Osteoblast (primary cell): ENCODE results near the gene MAN1C1. TPM values are rescaled to one million over a fixed set of nuclear protein-coding genes. Genes with fewer than 3 reads are reported as not detected.

ENCODE experiments used
- DNase-seq: peaks from one replicate; pipeline ENCODE4 v3.0.0; 2011; ENCODE audit warnings: low spot score, mixed read lengths; ENCODE audit not compliant: insufficient read length; ENCODE audit errors: missing footprints
- H2AFZ ChIP-seq: 2 replicates; pipeline ENCODE4 v1.6.0; 2011; ENCODE audit warnings: mild to moderate bottlenecking, low read length
- H3K27ac ChIP-seq: 2 replicates; pipeline ENCODE4 v1.5.1; 2011; ENCODE audit warnings: mild to moderate bottlenecking, low read depth, low read length, moderate library complexity
- H3K27me3 ChIP-seq: 2 replicates; pipeline ENCODE4 v1.6.0; 2012; ENCODE audit warnings: mild to moderate bottlenecking, control low read depth, inconsistent platforms, low read length, moderate library complexity; ENCODE audit not compliant: insufficient read depth
- H3K36me3 ChIP-seq: 2 replicates; pipeline ENCODE4 v1.5.1; 2011; ENCODE audit warnings: mild to moderate bottlenecking, low read length, control low read depth, moderate library complexity; ENCODE audit not compliant: insufficient read depth
- H3K4me1 ChIP-seq: 2 replicates; pipeline ENCODE4 v1.5.1; 2011; ENCODE audit warnings: mild to moderate bottlenecking, low read length, control low read depth, moderate library complexity; ENCODE audit not compliant: insufficient read depth
- H3K4me2 ChIP-seq: 2 replicates; pipeline ENCODE4 v1.6.0; 2011; ENCODE audit warnings: mild to moderate bottlenecking, low read length; ENCODE audit not compliant: insufficient read depth
- H3K4me3 ChIP-seq: fragments of 200-600 bp; sonication (generic); 3 replicates; pipeline ENCODE4 v1.5.1; 2012; ENCODE audit warnings: mild to moderate bottlenecking, low read length, inconsistent platforms; ENCODE audit not compliant: insufficient read depth
- H3K79me2 ChIP-seq: 2 replicates; pipeline ENCODE4 v1.6.0; 2012; ENCODE audit warnings: mild to moderate bottlenecking, low read length, control low read depth, inconsistent platforms; ENCODE audit not compliant: insufficient read depth
- H3K9me3 ChIP-seq: 2 replicates; pipeline ENCODE4 v1.5.1; 2011; ENCODE audit warnings: low read depth, low read length, control low read depth
- H4K20me1 ChIP-seq: 2 replicates; pipeline ENCODE4 v1.6.0; 2012; ENCODE audit warnings: mild to moderate bottlenecking, low read length, control low read depth; ENCODE audit not compliant: insufficient read depth
- CTCF ChIP-seq: IDR thresholded peaks from 2 replicates; pipeline ENCODE4 v1.5.1; 2011; ENCODE audit warnings: mild to moderate bottlenecking, low read depth, low read length, moderate library complexity; ENCODE audit errors: extremely low read depth
- total RNA-seq: library from RNA; depleted of rRNA; stranded (reverse); fragments of >200 nt; gene quantifications from 2 replicates; pipeline ENCODE4 v1.2.3, GENCODE V29; 2012

Gene MAN1C1
- total RNA-seq, 1 donor, result 16.3 TPM

GRCh38 chr1:25571522-25571970 is 45.0 kb upstream of the MAN1C1 start:
- Histone ChIP-seq H3K27me3 (peaks cover 9% of the 10 kb centered on the region), H4K20me1 (peaks cover 9% of the 10 kb centered on the region), H3K79me2 (no peaks in the 10 kb centered on the region), H3K9me3 (no peaks in the 10 kb centered on the region), H3K4me3 (no peak overlapping the region), H3K36me3 (no peaks in the 10 kb centered on the region), H2AFZ (no peak overlapping the region), H3K4me1 (peaks cover 30% of the 10 kb centered on the region), H3K4me2 (no peak overlapping the region), H3K27ac (no peak overlapping the region)
- no peak for TF ChIP-seq CTCF
- DNase-seq, result no peak

- Histone ChIP-seq H2AFZ (no peak overlapping the region), H3K4me1 (peaks cover 30% of the 10 kb centered on the region), H3K27ac (no peak overlapping the region), H4K20me1 (peaks cover 9% of the 10 kb centered on the region), H3K9me3 (no peaks in the 10 kb centered on the region), H3K4me2 (no peak overlapping the region), H3K36me3 (no peaks in the 10 kb centered on the region), H3K4me3 (no peak overlapping the region), H3K27me3 (peaks cover 9% of the 10 kb centered on the region), H3K79me2 (no peaks in the 10 kb centered on the region)
- peak; percentile 73 for DNase-seq
- TF ChIP-seq CTCF, result no peak
Measured at GRCh38 chr1:25572107-25572506, 44.5 kb upstream of the MAN1C1 start.

- DNase-seq, result peak; percentile 96
- Histone ChIP-seq H3K4me2 (no peak overlapping the region), H3K9me3 (no peaks in the 10 kb centered on the region), H3K4me1 (peaks cover 23% of the 10 kb centered on the region), H4K20me1 (peaks cover 9% of the 10 kb centered on the region), H3K27ac (no peak overlapping the region), H3K79me2 (no peaks in the 10 kb centered on the region), H3K27me3 (peaks cover 16% of the 10 kb centered on the region), H2AFZ (no peak overlapping the region), H3K4me3 (no peak overlapping the region), H3K36me3 (no peaks in the 10 kb centered on the region)
- peak; percentile 65 for TF ChIP-seq CTCF
Measured at GRCh38 chr1:25572708-25573590, 43.6 kb upstream of the MAN1C1 start.

GRCh38 chr1:25573591-25573930 is 43.0 kb upstream of the MAN1C1 start:
- no peak for TF ChIP-seq CTCF
- H3K4me2 ChIP-seq, result no peak overlapping the region
- H3K27me3 ChIP-seq, result peaks cover 16% of the 10 kb centered on the region
- H3K79me2 ChIP-seq, result no peaks in the 10 kb centered on the region
- no peak overlapping the region for H3K27ac ChIP-seq
- DNase-seq, result peak; percentile 60
- no peaks in the 10 kb centered on the region for H3K36me3 ChIP-seq
- H4K20me1 ChIP-seq, result peaks cover 9% of the 10 kb centered on the region
- H2AFZ ChIP-seq, result no peak overlapping the region
- no peak overlapping the region for H3K4me3 ChIP-seq
- no peaks in the 10 kb centered on the region for H3K9me3 ChIP-seq
- H3K4me1 ChIP-seq, result peaks cover 17% of the 10 kb centered on the region
